Vagina (tissue), 2 donors: ENCODE data around the gene PDE4D.

ENCODE experiments used
- POLR2A ChIP-seq, 2 donors: fragments of 450-650 bp; IDR thresholded peaks; one replicate each; pipeline ENCODE4 v1.6.1; 2017; ENCODE audit warnings: antibody characterized with exemption in 2 of 2, mild to moderate bottlenecking in 2 of 2, moderate library complexity in 2 of 2
- POLR2AphosphoS5 ChIP-seq, 2 donors: sonication (generic); formaldehyde crosslinking; IDR thresholded peaks; one replicate each; pipeline ENCODE4 v1.9.0; 2017; ENCODE audit warnings: antibody characterized with exemption in 2 of 2, mild to moderate bottlenecking in 2 of 2, low read depth in 1 of 2; ENCODE audit not compliant: insufficient read depth in 1 of 2
- TF ChIP-seq, protein P1 (sequence below), 3 experiments: fragments of 450-650 bp in 2 of 3; fragments of 200-600 bp in 1 of 3; sonication (generic) in 1 of 3; IDR thresholded peaks; one replicate each; pipeline ENCODE4 v1.5.1; 2017 to 2019; ENCODE audit warnings: antibody characterized with exemption in 3 of 3, mild to moderate bottlenecking in 2 of 3, moderate library complexity in 2 of 3

DNA sequence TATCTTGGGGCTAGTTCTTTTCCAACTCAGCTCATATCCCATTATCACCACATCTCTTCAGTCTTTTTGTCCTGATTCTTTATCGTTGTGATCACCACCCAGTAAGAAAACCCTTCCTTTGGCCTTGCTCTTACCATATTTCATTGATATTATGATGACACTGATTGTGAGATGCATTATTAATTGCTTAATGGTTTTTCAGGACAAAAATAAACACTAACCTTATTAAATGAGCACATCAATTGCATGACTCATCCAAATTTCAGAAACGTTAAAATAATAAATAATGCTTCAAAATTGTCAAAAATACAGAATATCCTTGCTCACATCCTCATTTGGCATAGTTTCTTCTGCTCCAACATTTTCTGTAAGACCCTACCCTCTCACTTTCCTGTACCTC is 270.7 kb downstream of the PDE4D start:
- TF ChIP-seq, protein P1, sequence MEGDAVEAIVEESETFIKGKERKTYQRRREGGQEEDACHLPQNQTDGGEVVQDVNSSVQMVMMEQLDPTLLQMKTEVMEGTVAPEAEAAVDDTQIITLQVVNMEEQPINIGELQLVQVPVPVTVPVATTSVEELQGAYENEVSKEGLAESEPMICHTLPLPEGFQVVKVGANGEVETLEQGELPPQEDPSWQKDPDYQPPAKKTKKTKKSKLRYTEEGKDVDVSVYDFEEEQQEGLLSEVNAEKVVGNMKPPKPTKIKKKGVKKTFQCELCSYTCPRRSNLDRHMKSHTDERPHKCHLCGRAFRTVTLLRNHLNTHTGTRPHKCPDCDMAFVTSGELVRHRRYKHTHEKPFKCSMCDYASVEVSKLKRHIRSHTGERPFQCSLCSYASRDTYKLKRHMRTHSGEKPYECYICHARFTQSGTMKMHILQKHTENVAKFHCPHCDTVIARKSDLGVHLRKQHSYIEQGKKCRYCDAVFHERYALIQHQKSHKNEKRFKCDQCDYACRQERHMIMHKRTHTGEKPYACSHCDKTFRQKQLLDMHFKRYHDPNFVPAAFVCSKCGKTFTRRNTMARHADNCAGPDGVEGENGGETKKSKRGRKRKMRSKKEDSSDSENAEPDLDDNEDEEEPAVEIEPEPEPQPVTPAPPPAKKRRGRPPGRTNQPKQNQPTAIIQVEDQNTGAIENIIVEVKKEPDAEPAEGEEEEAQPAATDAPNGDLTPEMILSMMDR (IDR thresholded peaks at IDR 0.05), result no peak
- TF ChIP-seq POLR2AphosphoS5 (IDR thresholded peaks at IDR 0.05; ENCODE audit: insufficient read depth in 1 of 2, low read depth in 1 of 2), result no peak
- no peak for TF ChIP-seq POLR2A (IDR thresholded peaks at IDR 0.05)
